HepG2 (cell line): ENCODE measurements around the gene LCK. TPM values are rescaled to one million over a fixed set of nuclear protein-coding genes. Genes with fewer than 3 reads are reported as not detected.

Experiments
- ATAC-seq: fragments of 200-7000 bp; cut with Tn5 transposase; 3 replicates; pipeline ENCODE4 v1.9.1; 2020; ENCODE audit warnings: mild to moderate bottlenecking, moderate library complexity
- BruUV-seq: library from RNA; stranded (reverse); fragments of 400-500 nt; replicated peaks from 2 replicates; lab custom pipeline; 2021; lab: Mats Ljungman, UMichigan
- CTCF ChIA-PET: fragments of 300-600 bp; formaldehyde crosslinking; extraction: SDS; loops from one replicate; lab custom pipeline; 2021; ENCODE audit warnings: low total read pairs, inconsistent platforms, low intra/inter-chr PET ratio; lab: Yijun Ruan, JAX
- POLR2A ChIA-PET: fragments of 350-600 bp; sonication (Branson Sonifier 250); formaldehyde crosslinking; loops from one replicate; lab custom pipeline; 2020; ENCODE audit warnings: antibody characterized with exemption, inconsistent platforms; lab: Yijun Ruan, JAX
- DNase-seq: peaks from one replicate; pipeline ENCODE4 v3.0.0-alpha.2; 2015; ENCODE audit warnings: low spot score
- FAIRE-seq: peaks from 3 replicates; lab custom pipeline; 2011; peaks lifted over from hg19 to GRCh38; lab: Jason Lieb, UNC
- H2AFZ ChIP-seq: one replicate; pipeline ENCODE4 v1.6.1; 2011; ENCODE audit warnings: low read length, inconsistent platforms
- H3K27ac ChIP-seq: fragments of 300-600 bp; 3 replicates; pipeline ENCODE4 v1.8.0; 2011; ENCODE audit warnings: mixed run types, mild to moderate bottlenecking, mixed read lengths, low read length, inconsistent platforms; ENCODE audit not compliant: insufficient read depth; ENCODE audit errors: extremely low read length
- H3K27me3 ChIP-seq, 2 experiments: fragments of 200-600 bp in 1 of 2; 2 replicates in 1 of 2; 3 replicates in 1 of 2; pipeline versions ENCODE4 v1.6.0 to v1.8.0; 2011; ENCODE audit warnings: low read length in 2 of 2, mild to moderate bottlenecking in 2 of 2, moderate library complexity in 2 of 2, inconsistent platforms in 1 of 2; ENCODE audit not compliant: insufficient read depth in 2 of 2, control insufficient read depth in 1 of 2
- H3K36me3 ChIP-seq, 2 experiments: fragments of 200-600 bp in 1 of 2; replicated peaks in 1 of 2; 2 replicates in 1 of 2; 3 replicates in 1 of 2; pipeline versions ENCODE4 v1.5.1 to v1.8.0; 2011; ENCODE audit warnings: low read length in 2 of 2, inconsistent platforms in 1 of 2; ENCODE audit not compliant: insufficient read depth in 2 of 2, control insufficient read depth in 1 of 2
- H3K4me1 ChIP-seq: 2 replicates; pipeline ENCODE4 v1.5.1; 2012; ENCODE audit warnings: low read length, inconsistent platforms; ENCODE audit not compliant: insufficient read depth
- H3K4me2 ChIP-seq: 2 replicates; pipeline ENCODE4 v1.6.0; 2011; ENCODE audit warnings: low read depth, low read length, inconsistent platforms
- H3K4me3 ChIP-seq, 3 experiments: fragments of 200-600 bp in 1 of 3; sonication (generic), shearing (Covaris generic) in 1 of 3; replicated peaks in 1 of 3; 2 replicates each; pipeline ENCODE4 v1.5.1; 2011 to 2016; ENCODE audit warnings: low read length in 3 of 3, inconsistent platforms in 2 of 3, low read depth in 2 of 3, mild to moderate bottlenecking in 2 of 3, control low read depth in 1 of 3, mixed read lengths in 1 of 3; ENCODE audit not compliant: insufficient read depth in 1 of 3
- H3K79me2 ChIP-seq: one replicate; pipeline ENCODE4 v1.6.1; 2011; ENCODE audit warnings: low read length, inconsistent platforms; ENCODE audit not compliant: insufficient read depth
- H3K9ac ChIP-seq: 2 replicates; pipeline ENCODE4 v1.6.0; 2011; ENCODE audit warnings: mild to moderate bottlenecking, low read depth, low read length, inconsistent platforms; ENCODE audit not compliant: insufficient read depth
- H3K9me3 ChIP-seq: 2 replicates; pipeline ENCODE4 v1.5.1; 2012; ENCODE audit warnings: mild to moderate bottlenecking, low read length
- H4K20me1 ChIP-seq: 2 replicates; pipeline ENCODE4 v1.6.0; 2011; ENCODE audit warnings: inconsistent platforms, mild to moderate bottlenecking, low read length, moderate library complexity; ENCODE audit not compliant: insufficient read depth
- CBX2 ChIP-seq, 2 experiments: fragments of 200-600 bp in 1 of 2; sonication (generic); formaldehyde crosslinking in 1 of 2; IDR thresholded peaks; 2 replicates each; pipeline versions ENCODE4 v1.7.0 to v1.8.1; 2018 to 2022; ENCODE audit warnings: low read depth in 2 of 2, low read length in 1 of 2, mild to moderate bottlenecking in 1 of 2, missing genetic modification reagents in 1 of 2
- JUND ChIP-seq: sonication (generic); formaldehyde crosslinking; IDR thresholded peaks from 2 replicates; pipeline ENCODE4 v1.8.0; 2022; ENCODE audit warnings: mild to moderate bottlenecking, missing genetic modification reagents
- KDM5B ChIP-seq: sonication (generic); formaldehyde crosslinking; IDR thresholded peaks from 2 replicates; pipeline ENCODE4 v1.4.0; 2020; ENCODE audit warnings: missing genetic modification reagents, mild to moderate bottlenecking, borderline replicate concordance
- MXD3 ChIP-seq: IDR thresholded peaks from 2 replicates; pipeline ENCODE4 v1.6.1; 2016; ENCODE audit warnings: mild to moderate bottlenecking, missing biosample characterization, missing genetic modification reagents
- POLR2A ChIP-seq, 2 experiments: IDR thresholded peaks; 2 replicates each; pipeline ENCODE4 v1.6.1; 2011; ENCODE audit warnings: low read depth in 2 of 2, low read length in 2 of 2, mild to moderate bottlenecking in 1 of 2, moderate library complexity in 1 of 2; ENCODE audit not compliant: insufficient read depth in 1 of 2
- RBM22 ChIP-seq: fragments of 200-400 bp; formaldehyde crosslinking; optimal IDR thresholded peaks from 2 replicates; pipeline ENCODE3; 2017; ENCODE audit warnings: mild to moderate bottlenecking, low read length, moderate library complexity
- ZBTB42 ChIP-seq: sonication (generic); formaldehyde crosslinking; IDR thresholded peaks from 2 replicates; pipeline ENCODE4 v1.5.0; 2020; ENCODE audit warnings: mild to moderate bottlenecking, missing genetic modification reagents
- ZBTB7A ChIP-seq: sonication (generic); formaldehyde crosslinking; IDR thresholded peaks from 2 replicates; pipeline ENCODE4 v1.8.0; 2022; ENCODE audit warnings: mild to moderate bottlenecking, missing genetic modification reagents
- ZKSCAN1 ChIP-seq: fragments of 150-350 bp; IDR thresholded peaks from 2 replicates; pipeline ENCODE4 v1.6.1; 2014; ENCODE audit warnings: low read length
- ZNF143 ChIP-seq: sonication (generic); formaldehyde crosslinking; IDR thresholded peaks from 2 replicates; pipeline ENCODE4 v1.4.0; 2020; ENCODE audit warnings: missing genetic modification reagents
- ZNF331 ChIP-seq: sonication (generic); formaldehyde crosslinking; IDR thresholded peaks from 2 replicates; pipeline ENCODE4 v1.4.0; 2020; ENCODE audit warnings: missing genetic modification reagents
- ZNF687 ChIP-seq: sonication (generic); formaldehyde crosslinking; IDR thresholded peaks from 2 replicates; pipeline ENCODE4 v1.5.1; 2020; ENCODE audit warnings: mild to moderate bottlenecking, missing genetic modification reagents, moderate library complexity
- ZNF768 ChIP-seq: sonication (generic); formaldehyde crosslinking; IDR thresholded peaks from 2 replicates; pipeline ENCODE4 v1.4.0; 2020; ENCODE audit warnings: missing genetic modification reagents
- WGBS: methylation state at CpG from one replicate; pipeline ENCODE4 v1.1.6; 2017; ENCODE audit warnings: low lambda C conversion rate; 5-methylcytosine and 5-hydroxymethylcytosine counted together
- in situ Hi-C: cut with HindIII; loops from 2 replicates; pipeline ENCODE4 v1.10.0; 2017; ENCODE audit warnings: low pct_unique_long_range_greater_than_20kb; ENCODE audit not compliant: extremely low pct_ligation_motif_present
- intact Hi-C: fragments of 100-400 bp; cut with micrococcal nuclease; formaldehyde crosslinking; loops from one replicate; pipeline ENCODE4 v1.10.0; 2022; ENCODE audit not compliant: unreplicated experiment
- polyA plus RNA-seq, 8 experiments: library from polyadenylated mRNA; depleted of rRNA in 3 of 8; stranded (reverse) in 7 of 8; unstranded in 1 of 8; fragments of >200 nt; fragmentation: Illumina TruSeq in 4 of 8; extraction: Trizol in 4 of 8; gene quantifications; 2 replicates each; pipeline versions ENCODE4 v1.2.1 to v1.2.3, GENCODE V29; 2011 to 2016; ENCODE audit warnings: low read depth in 4 of 8, missing spikeins in 1 of 8, mixed read lengths in 1 of 8; ENCODE audit not compliant: insufficient read depth in 1 of 8
- total RNA-seq, 5 experiments: library from RNA; depleted of rRNA; stranded (reverse); fragments of >200 nt; fragmentation: Illumina TruSeq; extraction: Trizol; gene quantifications; 2 replicates each; pipeline ENCODE4 v1.2.3, GENCODE V29; 2016; ENCODE audit warnings: low read depth in 1 of 5
- TF ChIP-seq, protein P1 (sequence below): sonication (generic); formaldehyde crosslinking; IDR thresholded peaks from 2 replicates; pipeline ENCODE4 v1.8.0; 2022; ENCODE audit warnings: missing genetic modification reagents, mild to moderate bottlenecking, inconsistent platforms, borderline replicate concordance
- TF ChIP-seq, protein P2 (sequence below): sonication (generic); formaldehyde crosslinking; IDR thresholded peaks from 2 replicates; pipeline ENCODE4 v1.4.0; 2020; ENCODE audit warnings: missing genetic modification reagents, mild to moderate bottlenecking, borderline replicate concordance

LCK gene
- total and polyA plus RNA-seq, 2 of the 13 experiments (the other 11 are each of a cell fraction or from before 2014, with no cell fraction given), result 0.93 to 1.8 TPM

- CTCF ChIA-PET, result interaction anchor here (0.8 to 1.7 kb wide), 2 partner anchors 16 to 79 kb away, joined by 4 read pairs; no protein-coding TSS in a partner anchor
- in situ Hi-C loops, result no loop called here
- peaks cover 24 to 50% of the 10 kb centered on the region in 2 experiments for H3K36me3 ChIP-seq
- no peaks in the 10 kb centered on the region for H3K9me3 ChIP-seq
- no peak for FAIRE-seq
- peak overlapping the region; percentile 91 for H3K9ac ChIP-seq
- intact Hi-C loops, result loop anchor here (10.0 kb wide), 1 partner anchor 60 kb away; the partner anchor contains the start of gene BSDC1
- H3K79me2 ChIP-seq, result peaks cover 14% of the 10 kb centered on the region
- POLR2A ChIA-PET, result interaction anchor here (0.9 to 4.8 kb wide), 7 partner anchors 11 to 119 kb away, joined by 3 to 84 read pairs (median 5); no protein-coding TSS in a partner anchor
- DNase-seq, result no peak
- 68% methylated on average over 8 of the region's 9 CpGs for WGBS
- peak; percentile 1; the same call in 2 of the 3 replicates for ATAC-seq
- peak overlapping the region; percentile 70 to 95 (median 84) for H3K4me3 ChIP-seq
- no peak overlapping the region for H2AFZ ChIP-seq
- BruUV-seq, result no TSS peak
- H3K4me1 ChIP-seq, result peaks cover 50% of the 10 kb centered on the region
- H3K27me3 ChIP-seq, result no peaks in the 10 kb centered on the region; a peak in 1 of 5 replicates
- H4K20me1 ChIP-seq, result peaks cover 14% of the 10 kb centered on the region
- H3K4me2 ChIP-seq, result peak overlapping the region; percentile 93
- peak overlapping the region; percentile 68 for H3K27ac ChIP-seq
- TF ChIP-seq ZKSCAN1 (no peak), ZBTB42 (0 out of 2 replicates have a peak, but pooled peaks have one; percentile 27), ZNF143 (CRISPR knock-in tag) (peak; percentile 68), ZNF768 (CRISPR knock-in tag) (0 out of 2 replicates have a peak, but pooled peaks have one; percentile 14), KDM5B (CRISPR knock-in tag) (0 out of 2 replicates have a peak, but pooled peaks have one; percentile 28), MXD3 (no peak), RBM22 (peak; percentile 81), ZNF687 (CRISPR knock-in tag) (peak; percentile 66; the same call in 1 of the 2 replicates), JUND (CRISPR knock-in tag) (no peak), CBX2 (IDR thresholded peaks at IDR 0.05; ENCODE audit: low read depth, low read length) (no peak), CBX2 (CRISPR knock-in tag; IDR thresholded peaks at IDR 0.05; ENCODE audit: low read depth) (no peak), ZBTB7A (CRISPR knock-in tag) (0 out of 2 replicates have a peak, but pooled peaks have one; percentile 12), ZNF331 (no peak), POLR2A (IDR thresholded peaks at IDR 0.05; ENCODE audit: insufficient read depth in 1 of 2, low read depth in 2 of 2, low read length in 2 of 2) (peak in 1 of 2 experiments; percentile 54; a peak in 3 of 4 replicates)
- TF ChIP-seq, protein P1, sequence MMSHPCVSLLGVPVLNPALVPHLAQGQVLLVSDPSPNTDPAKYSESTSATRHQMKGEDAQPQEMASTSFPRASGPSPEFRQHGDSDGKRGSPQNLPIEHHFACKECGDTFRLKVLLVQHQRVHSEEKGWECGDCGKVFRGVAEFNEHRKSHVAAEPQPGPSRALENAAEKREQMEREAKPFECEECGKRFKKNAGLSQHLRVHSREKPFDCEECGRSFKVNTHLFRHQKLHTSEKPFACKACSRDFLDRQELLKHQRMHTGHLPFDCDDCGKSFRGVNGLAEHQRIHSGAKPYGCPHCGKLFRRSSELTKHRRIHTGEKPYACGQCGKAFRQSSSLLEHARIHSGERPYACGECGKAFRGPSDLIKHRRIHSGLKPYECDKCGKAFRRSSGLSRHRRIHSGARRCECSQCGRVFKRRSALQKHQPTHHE (CRISPR knock-in tag), result no peak
- TF ChIP-seq, protein P2, sequence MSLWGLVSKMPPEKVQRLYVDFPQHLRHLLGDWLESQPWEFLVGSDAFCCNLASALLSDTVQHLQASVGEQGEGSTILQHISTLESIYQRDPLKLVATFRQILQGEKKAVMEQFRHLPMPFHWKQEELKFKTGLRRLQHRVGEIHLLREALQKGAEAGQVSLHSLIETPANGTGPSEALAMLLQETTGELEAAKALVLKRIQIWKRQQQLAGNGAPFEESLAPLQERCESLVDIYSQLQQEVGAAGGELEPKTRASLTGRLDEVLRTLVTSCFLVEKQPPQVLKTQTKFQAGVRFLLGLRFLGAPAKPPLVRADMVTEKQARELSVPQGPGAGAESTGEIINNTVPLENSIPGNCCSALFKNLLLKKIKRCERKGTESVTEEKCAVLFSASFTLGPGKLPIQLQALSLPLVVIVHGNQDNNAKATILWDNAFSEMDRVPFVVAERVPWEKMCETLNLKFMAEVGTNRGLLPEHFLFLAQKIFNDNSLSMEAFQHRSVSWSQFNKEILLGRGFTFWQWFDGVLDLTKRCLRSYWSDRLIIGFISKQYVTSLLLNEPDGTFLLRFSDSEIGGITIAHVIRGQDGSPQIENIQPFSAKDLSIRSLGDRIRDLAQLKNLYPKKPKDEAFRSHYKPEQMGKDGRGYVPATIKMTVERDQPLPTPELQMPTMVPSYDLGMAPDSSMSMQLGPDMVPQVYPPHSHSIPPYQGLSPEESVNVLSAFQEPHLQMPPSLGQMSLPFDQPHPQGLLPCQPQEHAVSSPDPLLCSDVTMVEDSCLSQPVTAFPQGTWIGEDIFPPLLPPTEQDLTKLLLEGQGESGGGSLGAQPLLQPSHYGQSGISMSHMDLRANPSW, result no peak
Measured at GRCh38 chr1:32334274-32334861, 83.3 kb downstream of the LCK start.
